A549 (cell line): ENCODE results near the gene KLHL1. TPM values are rescaled to one million over a fixed set of nuclear protein-coding genes. Genes with fewer than 3 reads are reported as not detected.
"Not testable (repeated sequence)": the region's sequence is repeated elsewhere in the genome, so short reads cannot be mapped to it uniquely, and the experiment has no call there.

Experiments
- ATAC-seq, 2 experiments: fragments of 200-7000 bp in 1 of 2; fragments of >200 bp in 1 of 2; cut with Nextera tagmentation in 1 of 2; cut with Tn5 transposase in 1 of 2; 3 replicates each; pipeline versions ENCODE4 v1.8.0 to v1.9.1; 2018 to 2020; ENCODE audit warnings: mild to moderate bottlenecking in 1 of 2, moderate library complexity in 1 of 2
- CTCF ChIA-PET: fragments of 300-600 bp; sonication (Branson Sonifier 250); formaldehyde crosslinking; extraction: SDS; loops from one replicate; lab custom pipeline; 2021; ENCODE audit warnings: antibody characterized with exemption, inconsistent platforms; lab: Yijun Ruan, JAX
- POLR2A ChIA-PET: fragments of 350-600 bp; formaldehyde crosslinking; extraction: SDS; loops from one replicate; lab custom pipeline; 2021; ENCODE audit warnings: antibody characterized with exemption, inconsistent platforms; lab: Yijun Ruan, JAX
- DNase-seq, 2 experiments: peaks; one replicate each; pipeline versions ENCODE4 v3.0.0 to v3.0.0-alpha.2; 2011 to 2016; ENCODE audit warnings: low read depth in 1 of 2, low spot score in 1 of 2
- FAIRE-seq: peaks from 2 replicates; lab custom pipeline; 2011; peaks lifted over from hg19 to GRCh38; lab: Jason Lieb, UNC
- H3K27ac ChIP-seq, 2 experiments: fragments of >200 bp; sonication (Bioruptor Twin); formaldehyde crosslinking; 3 replicates each; pipeline ENCODE4 v1.5.1; 2016 to 2017
- H3K4me1 ChIP-seq: fragments of >200 bp; sonication (Bioruptor Twin); formaldehyde crosslinking; 3 replicates; pipeline ENCODE4 v1.6.1; 2016
- H3K4me2 ChIP-seq: fragments of >200 bp; sonication (Bioruptor Twin); formaldehyde crosslinking; 3 replicates; pipeline ENCODE4 v1.6.1; 2016
- H3K4me3 ChIP-seq: fragments of >200 bp; sonication (Bioruptor Twin); formaldehyde crosslinking; 3 replicates; pipeline ENCODE4 v1.5.1; 2016
- H3K9me3 ChIP-seq: fragments of >200 bp; sonication (Bioruptor Twin); formaldehyde crosslinking; 3 replicates; pipeline ENCODE4 v1.6.1; 2016
- ATOH8 ChIP-seq: fragments of 250-450 bp; sonication (Bioruptor Pico); IDR thresholded peaks from 2 replicates; pipeline ENCODE4 v1.5.0; 2020; ENCODE audit warnings: low read depth, mild to moderate bottlenecking, moderate library complexity
- BCL3 ChIP-seq: fragments of >200 bp; sonication (Bioruptor Twin); formaldehyde crosslinking; IDR thresholded peaks from 3 replicates; pipeline ENCODE4 v1.6.1; 2016
- BHLHE40 ChIP-seq: IDR thresholded peaks from 2 replicates; pipeline ENCODE4 v1.6.1; 2012; ENCODE audit warnings: low read depth, low read length, inconsistent platforms
- CBX2 ChIP-seq: fragments of 200-600 bp; sonication (generic); IDR thresholded peaks from 2 replicates; pipeline ENCODE4 v1.6.1; 2016; ENCODE audit warnings: low read depth, mild to moderate bottlenecking, borderline replicate concordance
- CEBPB ChIP-seq, 2 experiments: fragments of >200 bp in 1 of 2; sonication (Bioruptor Twin) in 1 of 2; formaldehyde crosslinking in 1 of 2; IDR thresholded peaks; 2 replicates each; pipeline ENCODE4 v1.6.1; 2012 to 2016
- CHD2 ChIP-seq: fragments of 150-350 bp; IDR thresholded peaks from 2 replicates; pipeline ENCODE4 v1.6.1; 2014; ENCODE audit warnings: low read length; ENCODE audit not compliant: partially characterized antibody
- EHF ChIP-seq: fragments of 250-450 bp; sonication (Bioruptor Pico); IDR thresholded peaks from 2 replicates; pipeline ENCODE4 v1.5.0; 2020; ENCODE audit warnings: mild to moderate bottlenecking
- ELK1 ChIP-seq: fragments of 150-350 bp; IDR thresholded peaks from 2 replicates; pipeline ENCODE4 v1.6.1; 2014; ENCODE audit warnings: low read depth, mild to moderate bottlenecking, low read length
- EP300 ChIP-seq, 2 experiments: fragments of >200 bp; sonication (Bioruptor Twin); formaldehyde crosslinking; IDR thresholded peaks; 2 replicates in 1 of 2; 3 replicates in 1 of 2; pipeline ENCODE4 v1.6.1; 2016 to 2017
- ESRRA ChIP-seq: fragments of 150-350 bp; IDR thresholded peaks from 2 replicates; pipeline ENCODE4 v1.6.1; 2014; ENCODE audit warnings: mild to moderate bottlenecking, low read length, borderline replicate concordance
- FOSB ChIP-seq: fragments of 250-450 bp; sonication (Bioruptor Pico); IDR thresholded peaks from 2 replicates; pipeline ENCODE4 v1.5.0; 2020; ENCODE audit warnings: mild to moderate bottlenecking, moderate library complexity
- HDAC2 ChIP-seq: fragments of 200-600 bp; sonication (generic); IDR thresholded peaks from 2 replicates; pipeline ENCODE4 v1.6.1; 2016
- HES2 ChIP-seq: fragments of >200 bp; sonication (Bioruptor Twin); formaldehyde crosslinking; IDR thresholded peaks from 2 replicates; pipeline ENCODE4 v1.6.1; 2016
- HOXA7 ChIP-seq: fragments of 250-450 bp; sonication (Bioruptor Pico); IDR thresholded peaks from 2 replicates; pipeline ENCODE4 v1.5.0; 2020; ENCODE audit warnings: mild to moderate bottlenecking, moderate library complexity
- HOXB13 ChIP-seq: fragments of 250-450 bp; sonication (Bioruptor Pico); IDR thresholded peaks from 2 replicates; pipeline ENCODE4 v1.5.0; 2020; ENCODE audit warnings: low read depth, mild to moderate bottlenecking, moderate library complexity
- HOXB5 ChIP-seq: fragments of 250-450 bp; sonication (Bioruptor Pico); IDR thresholded peaks from 2 replicates; pipeline ENCODE4 v1.5.0; 2020; ENCODE audit warnings: mild to moderate bottlenecking, moderate library complexity
- JUN ChIP-seq, 2 experiments: fragments of >200 bp; sonication (Bioruptor Twin); formaldehyde crosslinking; IDR thresholded peaks; 2 replicates in 1 of 2; 3 replicates in 1 of 2; pipeline ENCODE4 v1.6.1; 2016 to 2017
- JUNB ChIP-seq: fragments of >200 bp; sonication (Bioruptor Twin); formaldehyde crosslinking; IDR thresholded peaks from 2 replicates; pipeline ENCODE4 v1.6.1; 2016
- MAFK ChIP-seq: fragments of 450-650 bp; IDR thresholded peaks from 2 replicates; pipeline ENCODE4 v1.6.1; 2014; ENCODE audit not compliant: partially characterized antibody
- MAZ ChIP-seq: fragments of 150-350 bp; IDR thresholded peaks from 2 replicates; pipeline ENCODE4 v1.6.1; 2014; ENCODE audit warnings: antibody characterized with exemption, low read depth, low read length, borderline replicate concordance
- NPAS2 ChIP-seq: fragments of 250-450 bp; sonication (Bioruptor Pico); IDR thresholded peaks from 2 replicates; pipeline ENCODE4 v1.8.0; 2022; ENCODE audit warnings: mild to moderate bottlenecking, moderate library complexity, borderline replicate concordance
- NR3C1 ChIP-seq: fragments of >200 bp; sonication (Bioruptor Twin); formaldehyde crosslinking; IDR thresholded peaks from 3 replicates; pipeline ENCODE4 v1.6.1; 2017
- PHF8 ChIP-seq: fragments of 200-600 bp; sonication (generic); IDR thresholded peaks from 2 replicates; pipeline ENCODE4 v1.6.1; 2016; ENCODE audit warnings: low read depth, mild to moderate bottlenecking, antibody characterized with exemption, moderate library complexity, borderline replicate concordance
- POLR2A ChIP-seq: IDR thresholded peaks from 2 replicates; pipeline ENCODE4 v1.6.1; 2012; ENCODE audit warnings: mild to moderate bottlenecking, low read length
- POLR2AphosphoS2 ChIP-seq: conservative IDR thresholded peaks from 2 replicates; pipeline ENCODE4 v1.6.1; 2012; ENCODE audit warnings: low read length, improper control_type of control experiment, inconsistent platforms
- RFX5 ChIP-seq: fragments of 450-650 bp; IDR thresholded peaks from 2 replicates; pipeline ENCODE4 v1.7.1; 2014; ENCODE audit warnings: antibody characterized with exemption, mild to moderate bottlenecking, moderate library complexity
- TFCP2L1 ChIP-seq: fragments of 250-450 bp; sonication (Bioruptor Pico); IDR thresholded peaks from 2 replicates; pipeline ENCODE4 v1.5.0; 2021; ENCODE audit warnings: mild to moderate bottlenecking
- USF2 ChIP-seq: fragments of 450-650 bp; IDR thresholded peaks from 2 replicates; pipeline ENCODE4 v1.6.1; 2014; ENCODE audit warnings: antibody characterized with exemption
- ZFP36 ChIP-seq: fragments of 450-650 bp; IDR thresholded peaks from 2 replicates; pipeline ENCODE4 v1.6.1; 2014; ENCODE audit warnings: borderline replicate concordance; ENCODE audit not compliant: partially characterized antibody
- ZSCAN20 ChIP-seq: fragments of 250-450 bp; sonication (Bioruptor Pico); IDR thresholded peaks from 2 replicates; pipeline ENCODE4 v1.8.0; 2022; ENCODE audit warnings: mild to moderate bottlenecking, moderate library complexity
- WGBS: methylation state at CpG from one replicate; pipeline ENCODE4 v1.1.6; 2017; ENCODE audit errors: missing lambda C conversion rate; 5-methylcytosine and 5-hydroxymethylcytosine counted together
- polyA minus RNA-seq: library from RNA; depleted of rRNA, polyadenylated mRNA; stranded (reverse); fragments of >200 nt; gene quantifications from 2 replicates; pipeline ENCODE4 v1.2.3, GENCODE V29; 2011; rRNA and poly(A)+ RNA removed
- polyA plus RNA-seq, 4 experiments: library from polyadenylated mRNA; depleted of rRNA in 3 of 4; stranded (reverse); fragments of >200 nt; fragmentation: RNase III in 1 of 4; extraction: RNeasy Plus Mini Kit Qiagen cat#74134 plus additional on column Dnase treatment in 1 of 4; gene quantifications; 2 replicates in 3 of 4; 3 replicates in 1 of 4; pipeline ENCODE4 v1.2.3, GENCODE V29; 2011 to 2017

KLHL1 gene
- polyA plus RNA-seq (2011; rRNA removed), result not detected in 2 replicates
- polyA plus RNA-seq (2012; cell fraction: cytosol; rRNA removed), result not detected in 2 replicates
- polyA plus RNA-seq (2012; cell fraction: nucleus; rRNA removed), result not detected in 2 replicates
- not detected in 3 replicates for polyA plus RNA-seq (2017; fragmentation: RNase III; extraction: RNeasy Plus Mini Kit Qiagen cat#74134 plus additional on column Dnase treatment)
- polyA minus RNA-seq, result not detected in 2 replicates

- Histone ChIP-seq H3K9me3 (no peaks in the 10 kb centered on the region), H3K4me1 (no peaks in the 10 kb centered on the region), H3K27ac (no peak within 1 kb of the TSS), H3K4me2 (no peak within 1 kb of the TSS), H3K4me3 (no peak within 1 kb of the TSS)
- WGBS, result 70% methylated on average over 18 of the region's 18 CpGs
- DNase-seq (no peak), ATAC-seq (no peak), FAIRE-seq (no peak)
- TF ChIP-seq NPAS2 (CRISPR knock-in tag), result no peak
- TF ChIP-seq USF2, result no peak
- no peak for TF ChIP-seq CBX2
- no peak for TF ChIP-seq POLR2A
- no peak for TF ChIP-seq ATOH8
- no peak for TF ChIP-seq CEBPB (IDR thresholded peaks at IDR 0.05)
- TF ChIP-seq HOXA7 (CRISPR knock-in tag), result no peak
- TF ChIP-seq CHD2, result no peak
- no peak for TF ChIP-seq TFCP2L1 (CRISPR knock-in tag)
- no peak for TF ChIP-seq JUN (IDR thresholded peaks at IDR 0.05)
- TF ChIP-seq HOXB5 (CRISPR knock-in tag), result no peak
- no peak for TF ChIP-seq ESRRA
- no peak for TF ChIP-seq MAFK
- no peak for TF ChIP-seq BHLHE40
- no peak for TF ChIP-seq RFX5
- TF ChIP-seq HDAC2, result no peak
- TF ChIP-seq HES2, result no peak
- TF ChIP-seq POLR2AphosphoS2, result no peak
- no peak for TF ChIP-seq BCL3
- POLR2A ChIA-PET, result no interaction called here
- CTCF ChIA-PET, result no interaction called here
Observed at GRCh38 chr13:70108356-70109105, at the start of gene KLHL1. Gene KLHL1, minus strand, starts transcription at chr13:70108452. Its CDS starts 753 bp downstream, at chr13:70107699.

- ATAC-seq, H3K27ac ChIP-seq, H3K9me3 ChIP-seq, CTCF ChIA-PET, H3K4me1 ChIP-seq, POLR2A ChIA-PET, FAIRE-seq, H3K4me2 ChIP-seq, DNase-seq, H3K4me3 ChIP-seq: not testable (repeated sequence)
- 51% methylated on average over 12 of the region's 12 CpGs for WGBS
Observed at GRCh38 chr13:70142658-70143057, 34.4 kb upstream of the KLHL1 start.

GRCh38 chr13:70128098-70128497 lies 19.8 kb upstream of the KLHL1 start:
- Histone ChIP-seq H3K9me3 (no peaks in the 10 kb centered on the region), H3K4me1 (no peaks in the 10 kb centered on the region), H3K27ac (no peak overlapping the region), H3K4me3 (no peak overlapping the region), H3K4me2 (no peak overlapping the region)
- FAIRE-seq (no peak), DNase-seq (no peak), ATAC-seq (no peak)
- POLR2A ChIA-PET, result no interaction called here
- 2% methylated on average over 2 of the region's 2 CpGs for WGBS
- CTCF ChIA-PET, result interaction anchor here (0.6 kb wide), 1 partner anchor 123 kb away, joined by 3 read pairs; no protein-coding TSS in a partner anchor
- TF ChIP-seq ZFP36 (no peak), PHF8 (no peak), NR3C1 (no peak), JUNB (no peak), BCL3 (no peak), ESRRA (no peak), ZSCAN20 (CRISPR knock-in tag) (no peak), HOXB13 (CRISPR knock-in tag) (no peak), EHF (no peak), FOSB (CRISPR knock-in tag) (no peak), ELK1 (no peak), EP300 (IDR thresholded peaks at IDR 0.05) (no peak), CEBPB (IDR thresholded peaks at IDR 0.05) (no peak), MAZ (no peak)
